Activated CD8-positive, alpha-beta T cell treated with anti-CD3 and anti-CD28 coated beads, Interleukin-2, amount 10 ng/mL, durations not matched to agents 7 days and 5 days (primary cell): ENCODE data around the gene CCNH. TPM values are rescaled to one million over a fixed set of nuclear protein-coding genes. Genes with fewer than 3 reads are reported as not detected.

Experiments used
- ATAC-seq: fragments of 150-1000 bp; cut with Tn5 transposase; one replicate; pipeline ENCODE4 v1.10.0; 2021; ENCODE audit warnings: moderate library complexity
- CTCF ChIA-PET: fragments of 350-600 bp; sonication (Branson Sonifier 250); formaldehyde crosslinking; loops from one replicate; lab custom pipeline; 2021; ENCODE audit warnings: antibody characterized with exemption; lab: Charles Lee
- POLR2A ChIA-PET: fragments of 350-600 bp; sonication (Branson Sonifier 250); formaldehyde crosslinking; loops from one replicate; lab custom pipeline; 2021; ENCODE audit warnings: antibody characterized with exemption; lab: Charles Lee
- DNase-seq: peaks from one replicate; pipeline ENCODE4 v3.0.0-alpha.2; 2020
- H3K27ac Mint-ChIP-seq: one replicate; pipeline ENCODE4 v1.8.0; 2021; ENCODE audit warnings: mild to moderate bottlenecking, mixed read lengths
- H3K27me3 Mint-ChIP-seq: one replicate; pipeline ENCODE4 v1.8.0; 2021; ENCODE audit warnings: low read depth, mixed read lengths
- H3K36me3 Mint-ChIP-seq: one replicate; pipeline ENCODE4 v1.8.0; 2021; ENCODE audit warnings: low read depth, mixed read lengths
- H3K4me1 Mint-ChIP-seq: one replicate; pipeline ENCODE4 v1.8.0; 2021; ENCODE audit warnings: low read depth, mixed read lengths
- H3K4me3 Mint-ChIP-seq: one replicate; pipeline ENCODE4 v1.8.0; 2021; ENCODE audit warnings: mild to moderate bottlenecking, mixed read lengths
- H3K9me3 Mint-ChIP-seq: one replicate; pipeline ENCODE4 v1.8.0; 2022; ENCODE audit warnings: mixed read lengths; ENCODE audit not compliant: insufficient read depth
- total RNA-seq, 2 experiments: library from RNA; stranded (reverse); gene quantifications; one replicate each; pipeline ENCODE4 v1.2.3, GENCODE V29; 2021

Gene CCNH
- total RNA-seq, 2 experiments from 2014 or later, result 51.0 to 56.2 TPM

DNA sequence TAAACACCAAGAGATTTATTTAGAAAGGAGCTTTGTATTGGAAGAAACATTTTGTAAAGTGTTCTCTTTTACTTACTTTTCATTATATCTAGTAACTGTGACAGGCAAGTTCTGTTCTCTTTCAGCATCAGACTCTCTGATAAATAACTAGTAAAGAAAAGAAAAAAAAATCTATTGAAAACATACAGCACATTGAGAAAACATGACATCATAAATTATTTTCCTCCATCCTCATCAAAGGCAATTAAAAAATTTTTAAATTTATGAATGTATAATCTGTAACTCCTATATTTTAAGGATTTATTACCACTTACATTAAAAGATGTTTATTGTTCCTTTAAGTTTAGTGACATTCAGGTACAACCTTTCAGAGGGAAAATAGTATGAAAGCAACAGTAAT is 11.1 kb downstream of the CCNH start:
- peaks cover 70% of the 10 kb centered on the region for H3K36me3 Mint-ChIP-seq

GRCh38 chr5:87400305-87400899 is 12.3 kb downstream of the CCNH start:
- no peaks in the 10 kb centered on the region for H3K9me3 Mint-ChIP-seq
- H3K27ac Mint-ChIP-seq, result no peak overlapping the region
- H3K4me3 Mint-ChIP-seq, result no peak overlapping the region
- H3K36me3 Mint-ChIP-seq, result peaks cover 60% of the 10 kb centered on the region
- H3K4me1 Mint-ChIP-seq, result peaks cover 23% of the 10 kb centered on the region
- ATAC-seq (peak; percentile 63), DNase-seq (no peak)
- CTCF ChIA-PET, result interaction anchor here (0.5 to 2.9 kb wide), 29 partner anchors 8 to 1290 kb away, joined by 3 to 37 read pairs (median 4); partner anchors contain the start of genes CCNH and RASA1
- POLR2A ChIA-PET, result interaction anchor here (0.7 to 1.0 kb wide), 3 partner anchors 11 to 1407 kb away, joined by 3 read pairs; partner anchors contain the start of gene CCNH
- no peaks in the 10 kb centered on the region for H3K27me3 Mint-ChIP-seq

More for the DNA sequence above, 11.1 kb downstream of the CCNH start:
- ATAC-seq, result no peak
- no peaks in the 10 kb centered on the region for H3K9me3 Mint-ChIP-seq
- no peak overlapping the region for H3K4me3 Mint-ChIP-seq
- ChIA-PET CTCF (interaction anchor here (1.0 to 2.0 kb wide), 2 partner anchors 330 to 431 kb away, joined by 3 to 8 read pairs; no protein-coding TSS in a partner anchor), POLR2A (no interaction called here)
- DNase-seq, result no peak
- no peaks in the 10 kb centered on the region for H3K27me3 Mint-ChIP-seq
- no peak overlapping the region for H3K27ac Mint-ChIP-seq
- peaks cover 31% of the 10 kb centered on the region for H3K4me1 Mint-ChIP-seq

DNA sequence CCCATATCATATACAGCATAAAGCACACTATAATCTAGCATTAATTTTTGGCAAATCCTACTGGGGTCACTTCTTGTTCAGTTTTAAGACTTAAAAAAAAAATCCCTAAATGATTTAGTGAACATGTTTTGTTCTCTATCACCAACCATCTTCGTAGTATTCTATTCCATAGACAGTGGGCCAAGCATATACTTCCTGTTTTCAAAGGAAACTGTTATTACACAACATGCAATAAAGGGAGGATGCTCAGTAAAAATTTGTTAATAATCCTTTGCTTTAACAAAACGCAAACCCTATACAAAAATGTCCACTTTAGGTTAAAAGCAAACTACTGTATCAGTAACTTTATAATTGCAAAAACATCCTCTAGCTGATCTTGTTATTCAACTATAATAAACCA is 13.0 kb downstream of the CCNH start:
- POLR2A ChIA-PET, result interaction anchor here (0.7 to 1.0 kb wide), 3 partner anchors 12 to 1408 kb away, joined by 3 read pairs; partner anchors contain the start of gene CCNH
- Mint-ChIP-seq H3K36me3 (peaks cover 60% of the 10 kb centered on the region), H3K27ac (no peak overlapping the region), H3K27me3 (no peaks in the 10 kb centered on the region), H3K4me3 (no peak overlapping the region), H3K4me1 (peaks cover 22% of the 10 kb centered on the region), H3K9me3 (no peaks in the 10 kb centered on the region)
- DNase-seq (no peak), ATAC-seq (no peak)
- CTCF ChIA-PET, result interaction anchor here (0.5 to 2.9 kb wide), 27 partner anchors 8 to 519 kb away, joined by 3 to 37 read pairs (median 4); partner anchors contain the start of genes CCNH and RASA1

- ChIA-PET CTCF (interaction anchor here (1.0 to 2.9 kb wide), 13 partner anchors 10 to 519 kb away, joined by 3 to 37 read pairs (median 5); partner anchors contain the start of genes CCNH and RASA1), POLR2A (no interaction called here)
- DNase-seq, result no peak
- H3K36me3 Mint-ChIP-seq, result peaks cover 60% of the 10 kb centered on the region
- peaks cover 19% of the 10 kb centered on the region for H3K4me1 Mint-ChIP-seq
- no peak overlapping the region for H3K27ac Mint-ChIP-seq
- no peak overlapping the region for H3K4me3 Mint-ChIP-seq
- H3K9me3 Mint-ChIP-seq, result no peaks in the 10 kb centered on the region
- H3K27me3 Mint-ChIP-seq, result no peaks in the 10 kb centered on the region
- ATAC-seq, result no peak
Measured at GRCh38 chr5:87398981-87399614, 13.6 kb downstream of the CCNH start.

GRCh38 chr5:87394411-87395165 is 18.1 kb downstream of the CCNH start:
- Mint-ChIP-seq H3K27ac (no peak overlapping the region), H3K4me3 (no peak overlapping the region), H3K4me1 (peaks cover 10% of the 10 kb centered on the region), H3K9me3 (no peaks in the 10 kb centered on the region), H3K36me3 (peaks cover 75% of the 10 kb centered on the region), H3K27me3 (no peaks in the 10 kb centered on the region)
- DNase-seq, result no peak
- CTCF ChIA-PET, result interaction anchor here (1.0 kb wide), 1 partner anchor 126 kb away, joined by 3 read pairs; no protein-coding TSS in a partner anchor
- ATAC-seq, result no peak
- POLR2A ChIA-PET, result no interaction called here

- Mint-ChIP-seq H3K4me3 (no peak overlapping the region), H3K4me1 (peaks cover 8% of the 10 kb centered on the region), H3K27ac (no peak overlapping the region), H3K36me3 (peaks cover 71% of the 10 kb centered on the region), H3K27me3 (no peaks in the 10 kb centered on the region), H3K9me3 (no peaks in the 10 kb centered on the region)
- ATAC-seq (no peak), DNase-seq (no peak)
- ChIA-PET POLR2A (no interaction called here), CTCF (interaction anchor here (1.0 kb wide), 1 partner anchor 125 kb away, joined by 3 read pairs; no protein-coding TSS in a partner anchor)
Measured at GRCh38 chr5:87393331-87393730, 19.4 kb downstream of the CCNH start.

- ChIA-PET CTCF (interaction anchor here (1.2 to 1.5 kb wide), 2 partner anchors 7 to 20 kb away, joined by 3 to 5 read pairs; no protein-coding TSS in a partner anchor), POLR2A (interaction anchor here (0.7 kb wide), 1 partner anchor 10 kb away, joined by 3 read pairs; no protein-coding TSS in a partner anchor)
- peaks cover 8% of the 10 kb centered on the region for H3K4me1 Mint-ChIP-seq
- DNase-seq (no peak), ATAC-seq (no peak)
- H3K36me3 Mint-ChIP-seq, result peaks cover 71% of the 10 kb centered on the region
- no peaks in the 10 kb centered on the region for H3K9me3 Mint-ChIP-seq
- H3K27ac Mint-ChIP-seq, result no peak overlapping the region
- H3K4me3 Mint-ChIP-seq, result no peak overlapping the region
- H3K27me3 Mint-ChIP-seq, result no peaks in the 10 kb centered on the region
Measured at GRCh38 chr5:87392801-87393200, 19.9 kb downstream of the CCNH start.

DNA sequence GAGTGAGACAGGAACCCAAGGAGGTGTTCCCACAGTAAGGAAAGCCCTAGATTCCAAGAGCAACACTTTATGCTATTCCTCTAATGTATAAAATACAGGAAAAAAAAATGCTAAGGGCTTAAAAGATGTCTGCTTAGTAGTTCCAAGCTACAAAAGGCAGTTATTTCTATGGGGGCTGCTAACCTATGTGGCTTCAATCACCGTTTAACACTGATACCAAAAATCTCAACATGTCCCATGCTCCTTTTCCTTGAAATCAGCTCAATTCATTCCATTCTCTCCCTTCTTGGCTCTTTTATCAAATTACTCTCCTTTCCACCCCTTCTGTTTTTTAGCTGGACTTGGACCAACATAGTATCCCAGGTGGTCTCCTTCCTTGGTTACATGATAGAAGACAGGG is 20.6 kb downstream of the CCNH start:
- H3K9me3 Mint-ChIP-seq, result no peaks in the 10 kb centered on the region
- no peak overlapping the region for H3K4me3 Mint-ChIP-seq
- ChIA-PET POLR2A (interaction anchor here (0.7 to 1.0 kb wide), 2 partner anchors 10 to 20 kb away, joined by 3 to 4 read pairs; no protein-coding TSS in a partner anchor), CTCF (interaction anchor here (1.2 to 1.5 kb wide), 2 partner anchors 8 to 20 kb away, joined by 3 to 5 read pairs; no protein-coding TSS in a partner anchor)
- H3K36me3 Mint-ChIP-seq, result peaks cover 71% of the 10 kb centered on the region
- H3K27ac Mint-ChIP-seq, result no peak overlapping the region
- H3K27me3 Mint-ChIP-seq, result no peaks in the 10 kb centered on the region
- ATAC-seq, result no peak
- H3K4me1 Mint-ChIP-seq, result peaks cover 8% of the 10 kb centered on the region
- DNase-seq, result no peak

GRCh38 chr5:87390576-87391199 is 22.0 kb downstream of the CCNH start:
- ChIA-PET POLR2A (no interaction called here), CTCF (interaction anchor here (2.5 kb wide), 1 partner anchor 10 kb away, joined by 11 read pairs; no protein-coding TSS in a partner anchor)
- DNase-seq (no peak), ATAC-seq (no peak)
- Mint-ChIP-seq H3K36me3 (peaks cover 73% of the 10 kb centered on the region), H3K4me3 (no peak overlapping the region), H3K4me1 (peaks cover 2% of the 10 kb centered on the region), H3K9me3 (no peaks in the 10 kb centered on the region), H3K27me3 (no peaks in the 10 kb centered on the region), H3K27ac (peak overlapping the region; percentile 19)

- no peaks in the 10 kb centered on the region for H3K9me3 Mint-ChIP-seq
- H3K27me3 Mint-ChIP-seq, result no peaks in the 10 kb centered on the region
- H3K4me3 Mint-ChIP-seq, result no peak overlapping the region
- peaks cover 72% of the 10 kb centered on the region for H3K36me3 Mint-ChIP-seq
- H3K27ac Mint-ChIP-seq, result no peak overlapping the region
- ChIA-PET CTCF (interaction anchor here (1.7 to 2.5 kb wide), 2 partner anchors 10 to 11 kb away, joined by 4 to 11 read pairs; no protein-coding TSS in a partner anchor), POLR2A (no interaction called here)
- peaks cover 2% of the 10 kb centered on the region for H3K4me1 Mint-ChIP-seq
- ATAC-seq, result no peak
- no peak for DNase-seq
Measured at GRCh38 chr5:87390075-87390474, 22.7 kb downstream of the CCNH start.
